SU-DHL-6 (cell line): ENCODE measurements around the gene CDH22.

Experiments
- H2AFZ ChIP-seq: fragments of 200-600 bp; sonication (generic); 2 replicates; pipeline ENCODE4 v1.6.1; 2014; ENCODE audit warnings: low read depth, mild to moderate bottlenecking, moderate library complexity, mixed read lengths, antibody characterized with exemption, low read length; ENCODE audit not compliant: severe bottlenecking
- H3F3A ChIP-seq: fragments of 200-600 bp; shearing (Covaris generic); 2 replicates; pipeline ENCODE4 v1.6.0; 2016; ENCODE audit warnings: antibody characterized with exemption, mild to moderate bottlenecking; ENCODE audit not compliant: insufficient read depth
- H3K27ac ChIP-seq: fragments of 200-600 bp; sonication (generic); 2 replicates; pipeline ENCODE4 v1.5.1; 2016; ENCODE audit warnings: low read depth, mild to moderate bottlenecking, low read length, moderate library complexity, mixed read lengths
- H3K27me3 ChIP-seq: fragments of 200-600 bp; sonication (generic), shearing (Covaris generic); 2 replicates; pipeline ENCODE4 v1.6.0; 2014; ENCODE audit warnings: mild to moderate bottlenecking, low read length
- H3K36me3 ChIP-seq: fragments of 200-600 bp; sonication (generic); 2 replicates; pipeline ENCODE4 v1.6.1; 2014; ENCODE audit warnings: mild to moderate bottlenecking, low read length, mixed read lengths
- H3K4me2 ChIP-seq: fragments of 300-600, 200-600 bp; shearing (Covaris generic), sonication (generic); 2 replicates; pipeline ENCODE4 v1.6.0; 2014; ENCODE audit warnings: low read length, low read depth, mild to moderate bottlenecking; ENCODE audit not compliant: poor library complexity, severe bottlenecking
- H3K4me3 ChIP-seq: fragments of 200-600 bp; sonication (generic); 2 replicates; pipeline ENCODE4 v1.5.1; 2014; ENCODE audit warnings: antibody characterized with exemption, low read length, mild to moderate bottlenecking, mixed read lengths; ENCODE audit not compliant: insufficient read depth, poor library complexity, severe bottlenecking
- H3K79me2 ChIP-seq: fragments of 200-600 bp; sonication (generic); 2 replicates; pipeline ENCODE4 v1.6.1; 2014; ENCODE audit warnings: mild to moderate bottlenecking, low read length, moderate library complexity; ENCODE audit not compliant: insufficient read depth
- H3K9ac ChIP-seq: fragments of 200-600 bp; sonication (generic); 2 replicates; pipeline ENCODE4 v1.7.0; 2014; ENCODE audit warnings: mild to moderate bottlenecking, low read length
- H3K9me2 ChIP-seq: fragments of 200-600 bp; sonication (generic); replicated peaks from 2 replicates; pipeline ENCODE4 v1.6.1; 2014; ENCODE audit warnings: low read length; ENCODE audit not compliant: insufficient read depth
- H3K9me3 ChIP-seq: fragments of 200-600 bp; sonication (generic); 2 replicates; pipeline ENCODE4 v1.6.1; 2014; ENCODE audit warnings: low read length, mixed read lengths; ENCODE audit not compliant: insufficient read depth
- H4K20me1 ChIP-seq: fragments of 200-600 bp; sonication (generic); 2 replicates; pipeline ENCODE4 v1.6.1; 2014; ENCODE audit warnings: low read depth, mild to moderate bottlenecking, antibody characterized with exemption, low read length, moderate library complexity, mixed read lengths
- CTCF ChIP-seq: fragments of 200-600 bp; sonication (generic); IDR thresholded peaks from one replicate; pipeline ENCODE4 v1.5.1; 2017; ENCODE audit warnings: antibody characterized with exemption, mild to moderate bottlenecking, low read length, moderate library complexity; ENCODE audit not compliant: insufficient read depth, poor library complexity, severe bottlenecking
- EZH2phosphoT487 ChIP-seq: fragments of 200-600 bp; sonication (generic), shearing (Covaris generic); conservative IDR thresholded peaks from 2 replicates; pipeline ENCODE4 v1.6.1; 2018; ENCODE audit warnings: mild to moderate bottlenecking, antibody characterized with exemption, low read length, moderate library complexity, mixed read lengths

CDH22 gene

GRCh38 chr20:46342010-46342378 is 33.7 kb upstream of the CDH22 start:
- TF ChIP-seq EZH2phosphoT487 (no peak), CTCF (no peak)
- no peak overlapping the region for H3K4me3 ChIP-seq
- no peaks in the 10 kb centered on the region for H4K20me1 ChIP-seq
- H3F3A ChIP-seq, result no peaks in the 10 kb centered on the region
- no peaks in the 10 kb centered on the region for H3K9me2 ChIP-seq
- H3K79me2 ChIP-seq, result no peaks in the 10 kb centered on the region
- no peak overlapping the region for H3K9ac ChIP-seq
- no peak overlapping the region for H3K4me2 ChIP-seq
- no peaks in the 10 kb centered on the region for H3K27me3 ChIP-seq
- H3K36me3 ChIP-seq, result no peaks in the 10 kb centered on the region
- H2AFZ ChIP-seq, result no peak overlapping the region
- no peak overlapping the region for H3K27ac ChIP-seq
- H3K9me3 ChIP-seq, result no peaks in the 10 kb centered on the region

GRCh38 chr20:46341074-46342009 is 33.0 kb upstream of the CDH22 start:
- no peaks in the 10 kb centered on the region for H3K79me2 ChIP-seq
- H3F3A ChIP-seq, result no peaks in the 10 kb centered on the region
- no peaks in the 10 kb centered on the region for H3K9me2 ChIP-seq
- no peaks in the 10 kb centered on the region for H4K20me1 ChIP-seq
- H3K4me2 ChIP-seq, result no peak overlapping the region
- no peaks in the 10 kb centered on the region for H3K27me3 ChIP-seq
- H3K4me3 ChIP-seq, result no peak overlapping the region
- H3K27ac ChIP-seq, result no peak overlapping the region
- no peak overlapping the region for H2AFZ ChIP-seq
- TF ChIP-seq CTCF (no peak), EZH2phosphoT487 (no peak)
- no peaks in the 10 kb centered on the region for H3K9me3 ChIP-seq
- no peak overlapping the region for H3K9ac ChIP-seq
- H3K36me3 ChIP-seq, result no peaks in the 10 kb centered on the region

GRCh38 chr20:46339037-46339436 is 30.7 kb upstream of the CDH22 start:
- Histone ChIP-seq H3K79me2 (no peaks in the 10 kb centered on the region), H3K9me2 (no peaks in the 10 kb centered on the region), H3K9ac (no peak overlapping the region), H3K27me3 (no peaks in the 10 kb centered on the region), H3K36me3 (no peaks in the 10 kb centered on the region), H3K9me3 (no peaks in the 10 kb centered on the region), H3K4me3 (no peak overlapping the region), H3F3A (no peaks in the 10 kb centered on the region), H3K27ac (no peak overlapping the region), H3K4me2 (no peak overlapping the region), H2AFZ (no peak overlapping the region), H4K20me1 (no peaks in the 10 kb centered on the region)
- TF ChIP-seq EZH2phosphoT487 (no peak), CTCF (no peak)
